H1 (cell line): ENCODE data around the gene PDIA6. TPM values are rescaled to one million over a fixed set of nuclear protein-coding genes. Genes with fewer than 3 reads are reported as not detected.

Experiments
- CTCF ChIA-PET: fragments of 300-600 bp; sonication (Branson Sonifier 250); formaldehyde crosslinking; loops from one replicate; lab custom pipeline; 2021; ENCODE audit not compliant: partially characterized antibody; lab: Charles Lee
- POLR2A ChIA-PET: fragments of 300-600 bp; sonication (Branson Sonifier 250); formaldehyde crosslinking; loops from one replicate; lab custom pipeline; 2021; ENCODE audit warnings: inconsistent platforms; ENCODE audit not compliant: partially characterized antibody; lab: Charles Lee
- DNase-seq, 2 experiments: peaks; one replicate each; pipeline versions ENCODE4 v3.0.0 to v3.0.0-alpha.2; 2010 to 2022; ENCODE audit warnings: low spot score in 2 of 2, low read depth in 1 of 2, mixed read lengths in 1 of 2
- FAIRE-seq: peaks from 2 replicates; lab custom pipeline; 2011; peaks lifted over from hg19 to GRCh38; lab: Jason Lieb, UNC
- H2AFZ ChIP-seq: 2 replicates; pipeline ENCODE4 v1.8.1; 2012; ENCODE audit warnings: low read length, inconsistent platforms
- H2AK5ac ChIP-seq: 2 replicates; pipeline ENCODE4 v1.6.1; 2013; ENCODE audit warnings: low read depth, low read length
- H2BK120ac ChIP-seq: replicated peaks from 2 replicates; pipeline ENCODE3; 2013; ENCODE audit warnings: low read depth, low read length, inconsistent platforms
- H2BK12ac ChIP-seq: 2 replicates; pipeline ENCODE4 v1.6.1; 2013; ENCODE audit warnings: low read depth, low read length
- H2BK15ac ChIP-seq: 2 replicates; pipeline ENCODE4 v1.6.1; 2013; ENCODE audit warnings: low read length
- H2BK20ac ChIP-seq: 2 replicates; pipeline ENCODE4 v1.6.1; 2013; ENCODE audit warnings: low read length
- H2BK5ac ChIP-seq: 2 replicates; pipeline ENCODE4 v1.6.1; 2013; ENCODE audit warnings: low read depth, low read length
- H3K14ac ChIP-seq: 2 replicates; pipeline ENCODE4 v1.6.1; 2013; ENCODE audit warnings: inconsistent platforms; ENCODE audit not compliant: insufficient read length
- H3K18ac ChIP-seq: 2 replicates; pipeline ENCODE4 v1.6.1; 2013; ENCODE audit warnings: low read length; ENCODE audit errors: extremely low read depth
- H3K23ac ChIP-seq: 2 replicates; pipeline ENCODE4 v1.6.1; 2013; ENCODE audit warnings: inconsistent platforms; ENCODE audit not compliant: insufficient read length
- H3K23me2 ChIP-seq: 2 replicates; pipeline ENCODE4 v1.6.1; 2013; ENCODE audit warnings: low read depth, low read length
- H3K27ac ChIP-seq: 2 replicates; pipeline ENCODE4 v1.6.1; 2011; ENCODE audit warnings: low read depth, low read length, inconsistent platforms
- H3K27me3 ChIP-seq, 4 experiments: replicated peaks in 1 of 4; 1 replicate in 1 of 4; 2 replicates in 3 of 4; pipeline versions ENCODE4 v1.6.1 to v1.8.1; 2011 to 2013; ENCODE audit warnings: low read length in 3 of 4, mild to moderate bottlenecking in 3 of 4, inconsistent platforms in 2 of 4, mixed read lengths in 2 of 4, moderate library complexity in 1 of 4; ENCODE audit not compliant: control insufficient read depth in 3 of 4, insufficient read depth in 3 of 4; ENCODE audit errors: extremely low read depth in 1 of 4
- H3K36me3 ChIP-seq, 4 experiments: 2 replicates each; pipeline versions ENCODE4 v1.6.1 to v1.8.1; 2011 to 2013; ENCODE audit warnings: mild to moderate bottlenecking in 4 of 4, low read length in 3 of 4, moderate library complexity in 2 of 4, control low read depth in 1 of 4, inconsistent platforms in 1 of 4; ENCODE audit not compliant: insufficient read depth in 4 of 4, control insufficient read depth in 2 of 4
- H3K4ac ChIP-seq: replicated peaks from 2 replicates; pipeline ENCODE3; 2013; ENCODE audit warnings: low read length, low read depth, mixed read lengths, inconsistent platforms; ENCODE audit not compliant: insufficient read length
- H3K4me1 ChIP-seq, 4 experiments: replicated peaks in 1 of 4; 1 replicate in 1 of 4; 2 replicates in 3 of 4; pipeline versions ENCODE4 v1.6.1 to v1.8.1; 2011 to 2013; ENCODE audit warnings: low read length in 3 of 4, inconsistent platforms in 2 of 4, mixed read lengths in 1 of 4; ENCODE audit not compliant: insufficient read depth in 4 of 4, control insufficient read depth in 3 of 4
- H3K4me2 ChIP-seq, 2 experiments: 2 replicates each; pipeline versions ENCODE4 v1.6.1 to v1.8.1; 2011 to 2013; ENCODE audit warnings: low read depth in 2 of 2, low read length in 2 of 2, control low read depth in 1 of 2, inconsistent platforms in 1 of 2, mild to moderate bottlenecking in 1 of 2; ENCODE audit not compliant: insufficient read depth in 1 of 2
- H3K4me3 ChIP-seq, 4 experiments: fragments of 200-600, 300-600 bp in 1 of 4; sonication (generic), shearing (Covaris generic), sonication (Bioruptor Twin) in 1 of 4; 2 replicates each; pipeline versions ENCODE4 v1.5.1 to v1.8.1; 2011 to 2016; ENCODE audit warnings: low read length in 4 of 4, low read depth in 3 of 4, control low read depth in 2 of 4, inconsistent platforms in 2 of 4, mild to moderate bottlenecking in 2 of 4, mixed read lengths in 1 of 4, moderate library complexity in 1 of 4; ENCODE audit not compliant: insufficient read depth in 2 of 4; ENCODE audit errors: extremely low read depth in 1 of 4
- H3K56ac ChIP-seq: replicated peaks from 2 replicates; pipeline ENCODE3; 2013; ENCODE audit warnings: low read depth, mild to moderate bottlenecking, mixed read lengths, low read length, inconsistent platforms; ENCODE audit not compliant: insufficient read length
- H3K79me1 ChIP-seq: 2 replicates; pipeline ENCODE4 v1.6.1; 2013; ENCODE audit warnings: low read depth, low read length, control low read depth
- H3K79me2 ChIP-seq, 2 experiments: 2 replicates each; pipeline versions ENCODE4 v1.6.1 to v1.8.1; 2012 to 2013; ENCODE audit warnings: low read length in 2 of 2, mild to moderate bottlenecking in 2 of 2, inconsistent platforms in 1 of 2; ENCODE audit not compliant: insufficient read depth in 2 of 2, control insufficient read depth in 1 of 2
- H3K9ac ChIP-seq, 4 experiments: replicated peaks in 1 of 4; 1 replicate in 1 of 4; 2 replicates in 3 of 4; pipeline versions ENCODE4 v1.6.1 to v1.8.1; 2011 to 2013; ENCODE audit warnings: low read depth in 3 of 4, low read length in 3 of 4, control low read depth in 2 of 4, mild to moderate bottlenecking in 2 of 4, moderate library complexity in 2 of 4, inconsistent platforms in 1 of 4; ENCODE audit errors: extremely low read depth in 1 of 4
- H3K9me3 ChIP-seq, 2 experiments: 2 replicates each; pipeline versions ENCODE4 v1.6.1 to v1.8.1; 2012 to 2013; ENCODE audit warnings: mild to moderate bottlenecking in 2 of 2, moderate library complexity in 2 of 2, control low read depth in 1 of 2, inconsistent platforms in 1 of 2, low read depth in 1 of 2, low read length in 1 of 2, mixed read lengths in 1 of 2; ENCODE audit not compliant: insufficient read depth in 2 of 2
- H4K20me1 ChIP-seq, 2 experiments: replicated peaks in 1 of 2; 2 replicates each; pipeline versions ENCODE3 to v1.8.1; 2011 to 2013; ENCODE audit warnings: inconsistent platforms in 2 of 2, low read length in 2 of 2, mild to moderate bottlenecking in 1 of 2; ENCODE audit not compliant: insufficient read depth in 2 of 2, control insufficient read depth in 1 of 2
- H4K5ac ChIP-seq: 2 replicates; pipeline ENCODE4 v1.6.1; 2013; ENCODE audit warnings: low read length, low read depth, mixed read lengths, inconsistent platforms; ENCODE audit not compliant: insufficient read length
- H4K8ac ChIP-seq: 2 replicates; pipeline ENCODE4 v1.8.0; 2013; ENCODE audit warnings: mild to moderate bottlenecking, moderate library complexity, low read length, inconsistent platforms; ENCODE audit not compliant: insufficient read depth; ENCODE audit errors: extremely low read depth
- H4K91ac ChIP-seq: replicated peaks from 2 replicates; pipeline ENCODE3; 2013; ENCODE audit warnings: low read length, mixed read lengths, inconsistent platforms; ENCODE audit not compliant: insufficient read length
- KDM4A ChIP-seq: IDR thresholded peaks from one replicate; pipeline ENCODE4 v1.7.1; 2012; ENCODE audit warnings: low read depth, mild to moderate bottlenecking, moderate library complexity, low read length, inconsistent platforms; ENCODE audit not compliant: severe bottlenecking
- RAD21 ChIP-seq, 2 experiments: IDR thresholded peaks in 1 of 2; conservative IDR thresholded peaks in 1 of 2; 2 replicates each; pipeline ENCODE4 v1.6.1; 2011; ENCODE audit warnings: low read depth in 2 of 2, low read length in 2 of 2, improper control_type of control experiment in 1 of 2, inconsistent platforms in 1 of 2, mild to moderate bottlenecking in 1 of 2, moderate library complexity in 1 of 2
- WGBS, 2 experiments: shearing (Covaris generic) in 1 of 2; methylation state at CpG; one replicate each; pipeline versions ENCODE4 v1.1.6 to v1.1.7; 2013 to 2015; ENCODE audit warnings: low lambda C conversion rate in 2 of 2, mixed read lengths in 2 of 2, inconsistent platforms in 1 of 2, low coverage in 1 of 2, missing lambda C conversion rate in 1 of 2; ENCODE audit not compliant: insufficient replicate concordance in 2 of 2, insufficient coverage in 1 of 2, insufficient read length in 1 of 2; ENCODE audit errors: extremely low coverage in 1 of 2, missing lambda C conversion rate in 1 of 2; 5-methylcytosine and 5-hydroxymethylcytosine counted together
- polyA plus RNA-seq, 7 experiments: library from polyadenylated mRNA; depleted of rRNA in 3 of 7; stranded (reverse) in 5 of 7; unstranded in 2 of 7; fragments of >200 nt in 5 of 7; fragments of 200-250 nt in 2 of 7; gene quantifications; 1 replicate in 5 of 7; 2 replicates in 1 of 7; 4 replicates in 1 of 7; pipeline versions ENCODE4 v1.2.1 to v1.2.3, GENCODE V29; 2011 to 2013; ENCODE audit warnings: missing spikeins in 2 of 7, mixed read lengths in 2 of 7
- total RNA-seq: library from RNA; stranded (reverse); fragmentation: NEBNext Ultra II Directional; extraction: Animal tissue kit (Norgen Biotek cat#: 25700); gene quantifications from 2 replicates; pipeline ENCODE4 v1.2.1, GENCODE V29; 2021
- TF ChIP-seq, protein P1 (sequence below), 3 experiments: IDR thresholded peaks; 1 replicate in 2 of 3; 2 replicates in 1 of 3; pipeline versions ENCODE4 v1.5.1 to v1.6.1; 2011; ENCODE audit warnings: low read length in 3 of 3, mild to moderate bottlenecking in 3 of 3, inconsistent platforms in 2 of 3, low read depth in 1 of 3, moderate library complexity in 1 of 3; ENCODE audit not compliant: insufficient read depth in 1 of 3; ENCODE audit errors: control extremely low read depth in 1 of 3

PDIA6 gene
- total and polyA plus RNA-seq, 2 of the 8 experiments (the other 6 are each of a cell fraction or from before 2014, with no cell fraction given): 181 to 384 TPM

DNA sequence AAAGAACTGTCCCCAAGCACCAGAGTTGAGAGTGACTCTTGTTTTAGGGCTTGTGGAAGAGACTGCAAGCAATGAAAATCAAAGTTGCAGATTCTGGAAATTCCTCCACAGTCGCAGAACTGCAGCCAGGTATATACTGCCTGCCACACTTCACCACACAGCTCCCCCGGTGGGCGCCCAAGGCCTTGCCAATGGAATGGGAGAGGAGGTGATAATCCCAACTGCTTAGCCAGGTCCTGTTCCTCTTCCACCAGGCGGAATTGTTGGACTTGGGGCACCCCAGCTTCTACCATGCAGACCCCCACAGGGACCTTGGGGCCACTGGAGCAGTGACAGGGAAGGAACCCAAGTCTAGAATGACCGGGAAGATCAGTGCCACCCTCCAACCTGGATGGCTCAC lies 4.8 kb upstream of the PDIA6 start:
- Histone ChIP-seq H3K4ac (no peak overlapping the region), H4K91ac (no peak overlapping the region), H2BK120ac (no peak overlapping the region), H4K8ac (no peak overlapping the region), H4K5ac (no peak overlapping the region), H3K9me3 (no peaks in the 10 kb centered on the region), H3K4me3 (no peak overlapping the region), H4K20me1 (no peaks in the 10 kb centered on the region), H2BK12ac (no peak overlapping the region), H2BK20ac (no peak overlapping the region), H3K4me1 (peaks cover 0 to 8% (median 1%) of the 10 kb centered on the region in 4 experiments; a peak in 6 of 7 replicates), H3K56ac (no peak overlapping the region), H3K27me3 (no peaks in the 10 kb centered on the region; a peak in 2 of 7 replicates), H3K14ac (no peak overlapping the region), H3K4me2 (no peak overlapping the region), H3K18ac (no peak overlapping the region), H3K9ac (no peak overlapping the region), H2AK5ac (no peak overlapping the region), H3K27ac (no peak overlapping the region), H3K79me2 (no peaks in the 10 kb centered on the region), H3K79me1 (no peaks in the 10 kb centered on the region; the same call in 1 of the 2 replicates), H2BK15ac (no peak overlapping the region), H3K36me3 (no peaks in the 10 kb centered on the region), H2AFZ (no peak overlapping the region), H3K23me2 (peaks cover 2% of the 10 kb centered on the region; the same call in 1 of the 2 replicates), H2BK5ac (no peak overlapping the region), H3K23ac (no peak overlapping the region)
- TF ChIP-seq KDM4A: no peak
- TF ChIP-seq RAD21 (IDR thresholded peaks at IDR 0.05 in 1 of 2, conservative IDR thresholded peaks at IDR 0.05 in 1 of 2; ENCODE audit: low read depth in 2 of 2, low read length in 2 of 2): peak; percentile 8 to 19; a peak in 1 of 4 replicates
- TF ChIP-seq, protein P1, sequence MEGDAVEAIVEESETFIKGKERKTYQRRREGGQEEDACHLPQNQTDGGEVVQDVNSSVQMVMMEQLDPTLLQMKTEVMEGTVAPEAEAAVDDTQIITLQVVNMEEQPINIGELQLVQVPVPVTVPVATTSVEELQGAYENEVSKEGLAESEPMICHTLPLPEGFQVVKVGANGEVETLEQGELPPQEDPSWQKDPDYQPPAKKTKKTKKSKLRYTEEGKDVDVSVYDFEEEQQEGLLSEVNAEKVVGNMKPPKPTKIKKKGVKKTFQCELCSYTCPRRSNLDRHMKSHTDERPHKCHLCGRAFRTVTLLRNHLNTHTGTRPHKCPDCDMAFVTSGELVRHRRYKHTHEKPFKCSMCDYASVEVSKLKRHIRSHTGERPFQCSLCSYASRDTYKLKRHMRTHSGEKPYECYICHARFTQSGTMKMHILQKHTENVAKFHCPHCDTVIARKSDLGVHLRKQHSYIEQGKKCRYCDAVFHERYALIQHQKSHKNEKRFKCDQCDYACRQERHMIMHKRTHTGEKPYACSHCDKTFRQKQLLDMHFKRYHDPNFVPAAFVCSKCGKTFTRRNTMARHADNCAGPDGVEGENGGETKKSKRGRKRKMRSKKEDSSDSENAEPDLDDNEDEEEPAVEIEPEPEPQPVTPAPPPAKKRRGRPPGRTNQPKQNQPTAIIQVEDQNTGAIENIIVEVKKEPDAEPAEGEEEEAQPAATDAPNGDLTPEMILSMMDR (IDR thresholded peaks at IDR 0.05; ENCODE audit: control extremely low read depth in 1 of 3, insufficient read depth in 1 of 3, low read depth in 1 of 3, low read length in 3 of 3): peak; percentile 55 to 79 (median 76)
- FAIRE-seq (no peak), DNase-seq (peak in 1 of 2 experiments; percentile 69)
- ChIA-PET POLR2A (interaction anchor here (0.6 kb wide), 1 partner anchor 1270 kb away, joined by 3 read pairs; no protein-coding TSS in a partner anchor), CTCF (interaction anchor here (0.6 to 9.5 kb wide), 15 partner anchors 15 to 1578 kb away, joined by 3 to 112 read pairs (median 4); a partner anchor contains a TSS)
- 65% methylated on average over 5 of the region's 5 CpGs; no CpG with 5 or more reads in 1 of the 2 experiments for WGBS, 2 experiments
